Measurements from ENCODE around the gene HCK.
"Not testable (repeated sequence)": the region's sequence is repeated elsewhere in the genome, so short reads cannot be mapped to it uniquely, and the experiment has no call there.

Gene HCK

GRCh38 chr20:32119734-32120133, 67.7 kb downstream of the HCK start:
- DNase-seq: no peak
- Histone ChIP-seq H3K36me3 (ENCODE audit: insufficient read depth, low read length) (peaks cover 18% of the 10 kb centered on the region; the same call in 1 of the 2 replicates), H3K4me1 (ENCODE audit: insufficient read depth, low read length) (no peaks in the 10 kb centered on the region), H3K27me3 (ENCODE audit: insufficient read depth, low read length, poor library complexity) (no peaks in the 10 kb centered on the region), H3K27ac (ENCODE audit: low read length) (no peak overlapping the region), H4K20me1 (ENCODE audit: insufficient read depth, low read length) (peaks cover 24% of the 10 kb centered on the region), H2AFZ (ENCODE audit: low read depth, low read length) (no peak overlapping the region), H3K9me3 (ENCODE audit: insufficient read depth, low read length, severe bottlenecking) (peaks cover 4% of the 10 kb centered on the region), H3K9ac (ENCODE audit: low read depth, low read length) (no peak overlapping the region), H3K4me2 (ENCODE audit: insufficient read depth, low read length) (no peak overlapping the region), H3K4me3 (ENCODE audit: low read depth in 1 of 2, low read length in 2 of 2) (no peak overlapping the region), H3K79me2 (ENCODE audit: insufficient read depth, low read length) (peaks cover 78% of the 10 kb centered on the region)
- TF ChIP-seq, protein P1, sequence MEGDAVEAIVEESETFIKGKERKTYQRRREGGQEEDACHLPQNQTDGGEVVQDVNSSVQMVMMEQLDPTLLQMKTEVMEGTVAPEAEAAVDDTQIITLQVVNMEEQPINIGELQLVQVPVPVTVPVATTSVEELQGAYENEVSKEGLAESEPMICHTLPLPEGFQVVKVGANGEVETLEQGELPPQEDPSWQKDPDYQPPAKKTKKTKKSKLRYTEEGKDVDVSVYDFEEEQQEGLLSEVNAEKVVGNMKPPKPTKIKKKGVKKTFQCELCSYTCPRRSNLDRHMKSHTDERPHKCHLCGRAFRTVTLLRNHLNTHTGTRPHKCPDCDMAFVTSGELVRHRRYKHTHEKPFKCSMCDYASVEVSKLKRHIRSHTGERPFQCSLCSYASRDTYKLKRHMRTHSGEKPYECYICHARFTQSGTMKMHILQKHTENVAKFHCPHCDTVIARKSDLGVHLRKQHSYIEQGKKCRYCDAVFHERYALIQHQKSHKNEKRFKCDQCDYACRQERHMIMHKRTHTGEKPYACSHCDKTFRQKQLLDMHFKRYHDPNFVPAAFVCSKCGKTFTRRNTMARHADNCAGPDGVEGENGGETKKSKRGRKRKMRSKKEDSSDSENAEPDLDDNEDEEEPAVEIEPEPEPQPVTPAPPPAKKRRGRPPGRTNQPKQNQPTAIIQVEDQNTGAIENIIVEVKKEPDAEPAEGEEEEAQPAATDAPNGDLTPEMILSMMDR (IDR thresholded peaks at IDR 0.05; ENCODE audit: borderline replicate concordance, extremely low read depth, low read length, poor library complexity, severe bottlenecking): no peak
- no peak for TF ChIP-seq EZH2 (IDR thresholded peaks at IDR 0.05; ENCODE audit: borderline replicate concordance, low read depth, low read length, severe bottlenecking)
- no peak for ATAC-seq (ENCODE audit: insufficient read depth, low read depth)

DNA sequence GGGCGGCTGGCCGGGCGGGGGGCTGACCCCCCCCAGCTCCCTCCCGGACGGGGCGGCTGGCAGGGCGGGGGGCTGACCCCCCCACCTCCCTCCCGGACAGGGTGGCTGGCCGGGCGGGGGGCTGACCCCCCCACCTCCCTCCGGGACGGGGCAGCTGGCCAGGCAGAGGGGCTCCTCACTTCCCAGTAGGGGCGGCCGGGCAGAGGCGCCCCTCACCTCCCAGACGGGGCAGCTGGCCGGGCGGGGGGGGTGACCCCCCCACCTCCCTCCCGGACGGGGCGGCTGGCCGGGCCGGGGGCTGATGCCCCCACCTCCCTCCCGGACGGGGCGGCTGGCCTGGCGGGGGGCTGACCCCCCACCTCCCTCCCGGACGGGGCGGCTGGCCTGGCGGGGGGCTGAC, 69.9 kb downstream of the HCK start:
- peaks cover 28% of the 10 kb centered on the region; the same call in 1 of the 2 replicates for H4K20me1 ChIP-seq (ENCODE audit: insufficient read depth, low read length)
- not testable (repeated sequence) for H3K9me3 ChIP-seq (ENCODE audit: insufficient read depth, low read length, severe bottlenecking); H3K4me2 ChIP-seq (ENCODE audit: insufficient read depth, low read length); H3K27ac ChIP-seq (ENCODE audit: low read length); H3K9ac ChIP-seq (ENCODE audit: low read depth, low read length); ATAC-seq (ENCODE audit: insufficient read depth, low read depth); H2AFZ ChIP-seq (ENCODE audit: low read depth, low read length); H3K4me1 ChIP-seq (ENCODE audit: insufficient read depth, low read length); H3K4me3 ChIP-seq (ENCODE audit: low read depth in 1 of 2, low read length in 2 of 2); DNase-seq; H3K27me3 ChIP-seq (ENCODE audit: insufficient read depth, low read length, poor library complexity)
- peaks cover 22% of the 10 kb centered on the region for H3K36me3 ChIP-seq (ENCODE audit: insufficient read depth, low read length)
- peaks cover 77% of the 10 kb centered on the region for H3K79me2 ChIP-seq (ENCODE audit: insufficient read depth, low read length)

DNA sequence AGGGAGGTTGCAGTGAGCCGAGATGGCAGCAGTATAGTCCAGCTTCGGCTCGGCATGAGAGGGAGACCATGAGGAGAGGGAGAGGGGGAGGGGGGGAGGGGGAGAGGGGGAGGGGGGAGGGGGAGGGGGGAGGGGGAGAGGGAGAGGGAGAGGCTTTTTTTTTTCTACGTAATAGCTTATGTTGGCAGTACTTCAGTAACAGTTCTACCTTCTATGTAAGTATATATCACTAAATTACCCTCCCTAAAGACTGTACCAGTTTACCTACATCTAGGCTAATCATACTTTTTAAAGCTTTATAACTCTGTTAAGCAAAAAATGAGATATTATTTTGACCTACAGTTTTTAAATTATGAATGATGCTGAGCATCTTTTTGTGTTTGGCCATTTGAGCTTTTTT, 71.0 kb downstream of the HCK start:
- Histone ChIP-seq H3K27ac (ENCODE audit: low read length) (no peak overlapping the region), H3K27me3 (ENCODE audit: insufficient read depth, low read length, poor library complexity) (no peaks in the 10 kb centered on the region), H3K9me3 (ENCODE audit: insufficient read depth, low read length, severe bottlenecking) (peaks cover 4% of the 10 kb centered on the region), H3K4me1 (ENCODE audit: insufficient read depth, low read length) (no peaks in the 10 kb centered on the region), H3K4me2 (ENCODE audit: insufficient read depth, low read length) (no peak overlapping the region), H3K9ac (ENCODE audit: low read depth, low read length) (no peak overlapping the region), H3K79me2 (ENCODE audit: insufficient read depth, low read length) (peaks cover 77% of the 10 kb centered on the region), H3K4me3 (ENCODE audit: low read depth in 1 of 2, low read length in 2 of 2) (no peak overlapping the region), H2AFZ (ENCODE audit: low read depth, low read length) (no peak overlapping the region), H4K20me1 (ENCODE audit: insufficient read depth, low read length) (peaks cover 37% of the 10 kb centered on the region; the same call in 1 of the 2 replicates), H3K36me3 (ENCODE audit: insufficient read depth, low read length) (peaks cover 22% of the 10 kb centered on the region)
- ATAC-seq (ENCODE audit: insufficient read depth, low read depth): no peak
- no peak for TF ChIP-seq EZH2 (IDR thresholded peaks at IDR 0.05; ENCODE audit: borderline replicate concordance, low read depth, low read length, severe bottlenecking)
- TF ChIP-seq, protein P1 (IDR thresholded peaks at IDR 0.05; ENCODE audit: borderline replicate concordance, extremely low read depth, low read length, poor library complexity, severe bottlenecking): no peak
- no peak for DNase-seq

GRCh38 chr20:32124916-32125454, 72.9 kb downstream of the HCK start:
- no peak overlapping the region for H3K9ac ChIP-seq (ENCODE audit: low read depth, low read length)
- H4K20me1 ChIP-seq (ENCODE audit: insufficient read depth, low read length): peaks cover 47% of the 10 kb centered on the region; the same call in 1 of the 2 replicates
- no peaks in the 10 kb centered on the region for H3K27me3 ChIP-seq (ENCODE audit: insufficient read depth, low read length, poor library complexity)
- H3K4me1 ChIP-seq (ENCODE audit: insufficient read depth, low read length): no peaks in the 10 kb centered on the region
- no peak overlapping the region for H3K4me2 ChIP-seq (ENCODE audit: insufficient read depth, low read length)
- TF ChIP-seq, protein P1 (IDR thresholded peaks at IDR 0.05; ENCODE audit: borderline replicate concordance, extremely low read depth, low read length, poor library complexity, severe bottlenecking): no peak
- TF ChIP-seq EZH2 (IDR thresholded peaks at IDR 0.05; ENCODE audit: borderline replicate concordance, low read depth, low read length, severe bottlenecking): no peak
- DNase-seq: no peak
- H3K27ac ChIP-seq (ENCODE audit: low read length): no peak overlapping the region
- no peak overlapping the region for H3K4me3 ChIP-seq (ENCODE audit: low read depth in 1 of 2, low read length in 2 of 2)
- H3K79me2 ChIP-seq (ENCODE audit: insufficient read depth, low read length): peaks cover 76% of the 10 kb centered on the region
- peaks cover 25% of the 10 kb centered on the region for H3K36me3 ChIP-seq (ENCODE audit: insufficient read depth, low read length)
- no peak for ATAC-seq (ENCODE audit: insufficient read depth, low read depth)
- peaks cover under 1% of the 10 kb centered on the region for H3K9me3 ChIP-seq (ENCODE audit: insufficient read depth, low read length, severe bottlenecking)
- no peak overlapping the region for H2AFZ ChIP-seq (ENCODE audit: low read depth, low read length)
